Right lobe of liver (tissue), 6 donors: ENCODE data around the gene UBAP1. TPM values are rescaled to one million over a fixed set of nuclear protein-coding genes. Genes with fewer than 3 reads are reported as not detected.
A peak's percentile ranks its signal among the peaks of the same experiment; 100 is the strongest.
"Not testable (repeated sequence)": the region's sequence is repeated elsewhere in the genome, so short reads cannot be mapped to it uniquely, and the experiment has no call there.

ENCODE experiments used
- ATAC-seq, 4 donors: fragments of 200-7000 bp; cut with Tn5 transposase; one replicate each; pipeline ENCODE4 v1.9.1; 2020; ENCODE audit warnings: mild to moderate bottlenecking in 4 of 4, moderate library complexity in 4 of 4
- DNase-seq, 3 donors: peaks; one replicate each; pipeline ENCODE4 v3.0.0-alpha.2; 2020
- H3K27ac ChIP-seq, 3 donors: fragments of 200-600 bp; one replicate each; pipeline ENCODE4 v1.8.0; 2022
- H3K27me3 ChIP-seq, 2 donors: fragments of 200-600 bp; one replicate each; pipeline ENCODE4 v1.8.0; 2022
- H3K36me3 ChIP-seq, 4 donors: fragments of 200-600 bp; sonication (generic) in 1 of 4; one replicate each; pipeline versions ENCODE4 v1.5.1 to v1.8.0; 2017 to 2022; ENCODE audit warnings: control low read depth in 1 of 4
- H3K4me1 ChIP-seq, 4 donors: fragments of 200-600 bp; sonication (generic) in 1 of 4; one replicate each; pipeline versions ENCODE4 v1.5.1 to v1.8.0; 2017 to 2022; ENCODE audit warnings: control low read depth in 1 of 4
- H3K4me3 ChIP-seq, 3 donors: fragments of 200-600 bp; one replicate each; pipeline ENCODE4 v1.8.0; 2022
- H3K9me3 ChIP-seq, 4 donors: fragments of 200-600 bp; sonication (generic) in 1 of 4; one replicate each; pipeline versions ENCODE4 v1.5.1 to v1.8.0; 2017 to 2022; ENCODE audit warnings: control low read depth in 1 of 4
- POLR2A ChIP-seq: fragments of 450-650 bp; IDR thresholded peaks from one replicate; pipeline ENCODE4 v1.6.1; 2017; ENCODE audit warnings: antibody characterized with exemption, mild to moderate bottlenecking
- WGBS: methylation state at CpG from one replicate; pipeline ENCODE4 v1.1.6; 2018; ENCODE audit warnings: low coverage, low lambda C conversion rate; ENCODE audit not compliant: insufficient coverage; ENCODE audit errors: missing lambda C conversion rate; 5-methylcytosine and 5-hydroxymethylcytosine counted together
- intact Hi-C, 2 donors: fragments of 100-400 bp; cut with DNase I; formaldehyde crosslinking; loops; one replicate each; pipeline versions ENCODE4 v1.11.2 to v1.14.1; 2022
- small RNA-seq, 2 experiments: library from RNA; depleted of rRNA; stranded (forward); fragments of <200 nt; gene quantifications; one replicate each; pipeline ENCODE3, GENCODE V24; 2016
- total RNA-seq, 6 experiments: library from RNA; depleted of rRNA in 2 of 6; stranded (reverse); fragments of >200 nt in 2 of 6; fragmentation: NEBNext Ultra II Directional in 3 of 6; extraction: Animal tissue kit (Norgen Biotek cat#: 25700) in 3 of 6; gene quantifications; one replicate each; pipeline versions ENCODE4 v1.1.0 to v1.2.4, GENCODE V29; 2016 to 2023
- TF ChIP-seq, protein P1 (sequence below), 4 donors: fragments of 200-600 bp in 3 of 4; fragments of 450-650 bp in 1 of 4; IDR thresholded peaks; one replicate each; pipeline versions ENCODE4 v1.5.1 to v1.8.0; 2016 to 2022; ENCODE audit warnings: antibody characterized with exemption in 4 of 4, mild to moderate bottlenecking in 2 of 4
- donor health status: DM: no; HTN: yes; CAD: no.
- donor health status: DM: no; HTN: no; CAD: no.
- donor health status: DM: no; HTN: no; CAD: no.
- donor health status: DM: no; HTN: yes; CAD: no.
- donor health status: DM: no; HTN: yes; CAD: no.

The UBAP1 gene
- total RNA-seq, 6 experiments from 2014 or later: 24.3 to 38.1 (median 29.7) TPM

DNA sequence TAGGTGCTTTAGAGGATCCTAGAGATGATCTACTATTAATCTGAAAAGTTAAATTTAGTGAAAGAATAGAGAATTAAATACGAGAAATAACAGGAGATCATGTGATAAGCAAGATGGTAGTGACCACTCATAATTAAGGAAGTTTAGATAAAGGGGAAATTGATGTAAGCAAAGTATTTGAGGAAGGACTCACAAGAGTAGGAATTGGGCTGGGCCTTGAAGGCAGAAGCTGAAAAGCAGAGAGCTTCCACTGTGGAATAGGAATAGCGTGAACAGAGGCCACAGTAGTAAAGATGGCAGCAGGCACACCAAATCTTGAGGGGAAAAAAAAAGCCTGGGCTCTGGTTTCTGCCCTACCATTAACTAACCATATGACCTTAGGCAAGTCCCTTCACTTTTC is 112.2 kb downstream of the UBAP1 start:
- Histone ChIP-seq H3K9me3 (no peaks in the 10 kb centered on the region), H3K27ac (no peak overlapping the region), H3K4me3 (no peak overlapping the region), H3K4me1 (no peaks in the 10 kb centered on the region), H3K36me3 (no peaks in the 10 kb centered on the region), H3K27me3 (no peaks in the 10 kb centered on the region)
- TF ChIP-seq POLR2A: no peak
- intact Hi-C loops: no loop called here
- peak; percentile 23 to 53 (median 50) for ATAC-seq
- DNase-seq: no peak
- 78% methylated on average over 2 of the region's 2 CpGs for WGBS

DNA sequence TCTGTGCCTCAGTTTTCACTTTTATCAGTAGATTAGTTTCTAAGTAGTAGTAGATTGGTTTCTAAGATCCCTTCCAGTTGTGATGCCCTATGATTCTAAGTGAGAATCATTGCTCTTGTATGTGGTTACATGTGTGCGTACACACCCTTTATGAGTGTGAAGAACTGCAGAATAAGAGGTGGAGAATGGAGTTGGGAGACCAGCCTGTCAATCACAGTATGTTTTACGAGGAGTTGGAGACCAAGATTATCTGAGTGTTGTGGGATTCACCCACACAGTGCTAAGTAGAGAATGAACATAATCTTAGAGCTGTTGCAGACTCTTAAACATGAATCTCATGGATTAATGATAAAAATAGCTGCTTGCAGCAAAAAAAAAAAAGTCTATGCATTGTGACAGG is 112.6 kb downstream of the UBAP1 start:
- DNase-seq: no peak
- Histone ChIP-seq H3K4me1 (no peaks in the 10 kb centered on the region), H3K4me3 (no peak overlapping the region), H3K9me3 (no peaks in the 10 kb centered on the region), H3K27me3 (no peaks in the 10 kb centered on the region), H3K36me3 (no peaks in the 10 kb centered on the region), H3K27ac (no peak overlapping the region)
- ATAC-seq: no peak
- WGBS: 95% methylated on average over 2 of the region's 2 CpGs
- TF ChIP-seq, protein P1, sequence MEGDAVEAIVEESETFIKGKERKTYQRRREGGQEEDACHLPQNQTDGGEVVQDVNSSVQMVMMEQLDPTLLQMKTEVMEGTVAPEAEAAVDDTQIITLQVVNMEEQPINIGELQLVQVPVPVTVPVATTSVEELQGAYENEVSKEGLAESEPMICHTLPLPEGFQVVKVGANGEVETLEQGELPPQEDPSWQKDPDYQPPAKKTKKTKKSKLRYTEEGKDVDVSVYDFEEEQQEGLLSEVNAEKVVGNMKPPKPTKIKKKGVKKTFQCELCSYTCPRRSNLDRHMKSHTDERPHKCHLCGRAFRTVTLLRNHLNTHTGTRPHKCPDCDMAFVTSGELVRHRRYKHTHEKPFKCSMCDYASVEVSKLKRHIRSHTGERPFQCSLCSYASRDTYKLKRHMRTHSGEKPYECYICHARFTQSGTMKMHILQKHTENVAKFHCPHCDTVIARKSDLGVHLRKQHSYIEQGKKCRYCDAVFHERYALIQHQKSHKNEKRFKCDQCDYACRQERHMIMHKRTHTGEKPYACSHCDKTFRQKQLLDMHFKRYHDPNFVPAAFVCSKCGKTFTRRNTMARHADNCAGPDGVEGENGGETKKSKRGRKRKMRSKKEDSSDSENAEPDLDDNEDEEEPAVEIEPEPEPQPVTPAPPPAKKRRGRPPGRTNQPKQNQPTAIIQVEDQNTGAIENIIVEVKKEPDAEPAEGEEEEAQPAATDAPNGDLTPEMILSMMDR (IDR thresholded peaks at IDR 0.05): no peak
- no peak for TF ChIP-seq POLR2A
- intact Hi-C loops: no loop called here

DNA sequence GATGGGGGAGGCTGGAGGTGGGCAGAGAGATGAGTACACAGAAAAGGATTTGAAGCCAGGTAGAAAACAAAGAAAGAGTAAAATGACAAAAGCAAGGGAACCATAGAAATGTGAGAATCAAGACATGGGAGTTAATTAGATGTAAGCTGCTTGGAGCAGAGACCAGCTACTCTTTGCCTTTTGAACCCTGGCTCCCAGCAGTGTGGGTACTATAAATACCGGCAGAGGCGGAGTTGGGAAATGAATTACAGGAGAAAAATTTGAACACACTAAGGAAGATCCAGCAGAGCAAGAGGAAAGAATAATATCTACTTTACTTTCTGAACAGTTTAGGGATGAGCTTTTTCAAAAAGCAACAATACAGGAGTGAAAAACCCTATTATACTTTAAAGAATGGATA is 113.7 kb downstream of the UBAP1 start:
- TF ChIP-seq, protein P1 (IDR thresholded peaks at IDR 0.05): no peak
- no peak for TF ChIP-seq POLR2A
- ATAC-seq: no peak
- WGBS: 17% methylated on average over 2 of the region's 2 CpGs

DNA sequence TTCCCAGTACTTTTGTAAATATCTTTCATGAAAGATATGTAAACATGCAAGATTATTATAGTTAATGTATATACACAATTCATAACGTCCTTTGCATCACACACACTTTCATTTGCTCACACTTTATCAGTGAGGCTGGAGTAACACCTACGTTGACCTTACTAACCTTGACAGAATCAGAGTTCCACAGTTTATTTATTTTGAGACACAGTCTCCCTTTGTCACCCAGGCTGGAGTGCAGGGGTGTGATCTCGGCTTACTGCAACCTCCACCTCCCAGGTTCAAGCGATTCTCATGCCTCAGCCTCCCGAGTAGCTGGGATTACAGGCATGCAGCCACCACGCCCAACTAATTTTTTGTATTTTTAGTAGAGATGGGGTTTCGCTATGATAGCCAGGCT is 122.2 kb downstream of the UBAP1 start:
- H3K36me3 ChIP-seq, DNase-seq, H3K4me3 ChIP-seq, H3K27ac ChIP-seq, H3K9me3 ChIP-seq, H3K27me3 ChIP-seq, H3K4me1 ChIP-seq, intact Hi-C loops, ATAC-seq: not testable (repeated sequence)
- 74% methylated on average over 6 of the region's 7 CpGs for WGBS

More for the DNA sequence above, 113.7 kb downstream of the UBAP1 start:
- Histone ChIP-seq H3K4me1 (no peaks in the 10 kb centered on the region), H3K4me3 (no peak overlapping the region), H3K36me3 (no peaks in the 10 kb centered on the region), H3K27me3 (no peaks in the 10 kb centered on the region), H3K9me3 (no peaks in the 10 kb centered on the region), H3K27ac (no peak overlapping the region)
- intact Hi-C loops: no loop called here
- no peak for DNase-seq

Small RNA genes lying within 50 kb of the gene (small RNA-seq; reads per million reads assigned to genes)
- 0 to 1.4 reads per million in 2 experiments for gene AL353662.3
- gene RNA5SP282: 0 to 0.13 reads per million in 2 experiments
- 0 to 0.26 reads per million in 2 experiments for gene RNU2-50P

Other genes with a start within 250 kb of the UBAP1 start
- 10 to 100 TPM in 5 of 6 experiments, 1 to 10 TPM in 1; 9.5 to 15.9 (median 11.4) TPM for gene UBAP2, start 130.2 kb upstream of the UBAP1 start, total RNA-seq
- gene DCAF12, start 52.3 kb upstream of the UBAP1 start, total RNA-seq: 10 to 100 TPM; 14.9 to 21.0 (median 17.5) TPM
- gene KIF24, start 150.2 kb downstream of the UBAP1 start, total RNA-seq: under 1 TPM; 0.14 to 0.74 (median 0.24) TPM
- 10 to 100 TPM in 4 of 6 experiments, 1 to 10 TPM in 2; 4.9 to 13.7 (median 11.2) TPM for gene NUDT2, start 150.5 kb downstream of the UBAP1 start, total RNA-seq
- 10 to 100 TPM; 27.1 to 73.6 (median 36.0) TPM for gene MYORG, start 197.9 kb downstream of the UBAP1 start, total RNA-seq